LNCaP clone FGC (cell line): Measurements from ENCODE around the gene BCL2.

ENCODE experiments used
- DNase-seq: peaks from one replicate; pipeline ENCODE4 v3.0.0-alpha.2; 2011; ENCODE audit warnings: low read depth
- H3K4me3 ChIP-seq: 2 replicates; pipeline ENCODE4 v1.5.1; 2011; ENCODE audit warnings: mild to moderate bottlenecking, low read depth, low read length, control low read depth
- CTCF ChIP-seq: IDR thresholded peaks from 2 replicates; pipeline ENCODE4 v1.5.1; 2012; ENCODE audit warnings: mild to moderate bottlenecking; ENCODE audit not compliant: control insufficient read depth, insufficient read depth; ENCODE audit errors: extremely low read depth

BCL2 gene

GRCh38 chr18:63180321-63180720 is 139.2 kb downstream of the BCL2 start:
- H3K4me3 ChIP-seq: no peak overlapping the region
- DNase-seq: no peak
- no peak for TF ChIP-seq CTCF

GRCh38 chr18:63179422-63179821 is 140.1 kb downstream of the BCL2 start:
- no peak for DNase-seq
- no peak for TF ChIP-seq CTCF
- H3K4me3 ChIP-seq: no peak overlapping the region

- no peak for DNase-seq
- no peak overlapping the region for H3K4me3 ChIP-seq
- TF ChIP-seq CTCF: no peak
These were observed 140.6 kb downstream of the BCL2 start for GRCh38 chr18:63178971-63179370.

- DNase-seq: peak; percentile 62
- H3K4me3 ChIP-seq: no peak overlapping the region
These were observed 141.4 kb downstream of the BCL2 start for GRCh38 chr18:63177919-63178821.

GRCh38 chr18:63177259-63177658 is 142.3 kb downstream of the BCL2 start:
- no peak for TF ChIP-seq CTCF
- no peak overlapping the region for H3K4me3 ChIP-seq
- DNase-seq: no peak

More at GRCh38 chr18:63177919-63178821, 141.4 kb downstream of the BCL2 start:
- no peak for TF ChIP-seq CTCF

- TF ChIP-seq CTCF: no peak
- H3K4me3 ChIP-seq: no peak overlapping the region
- no peak for DNase-seq
These were observed 144.3 kb downstream of the BCL2 start for GRCh38 chr18:63175264-63175663.
